GM12878 (cell line): Measurements from ENCODE around the gene THSD4. TPM values are rescaled to one million over a fixed set of nuclear protein-coding genes. Genes with fewer than 3 reads are reported as not detected.

Experiments used
- HCFC1 ChIP-seq: fragments of 150-350 bp; IDR thresholded peaks from 2 replicates; pipeline ENCODE4 v1.6.1; 2014; ENCODE audit warnings: low read length
- NFYA ChIP-seq: IDR thresholded peaks from 2 replicates; pipeline ENCODE4 v1.6.1; 2011; ENCODE audit warnings: low read depth, mild to moderate bottlenecking, low read length, improper control_type of control experiment, borderline replicate concordance
- NR2F1 ChIP-seq: fragments of 450-650 bp; conservative IDR thresholded peaks from 2 replicates; pipeline ENCODE4 v1.6.1; 2017; ENCODE audit warnings: mild to moderate bottlenecking
- RAD21 ChIP-seq: IDR thresholded peaks from 2 replicates; pipeline ENCODE4 v1.6.1; 2011; ENCODE audit warnings: mild to moderate bottlenecking, low read depth, low read length, moderate library complexity; ENCODE audit not compliant: insufficient read depth
- SIX5 ChIP-seq: IDR thresholded peaks from 2 replicates; pipeline ENCODE4 v1.6.1; 2011; ENCODE audit warnings: mild to moderate bottlenecking, low read depth, low read length, moderate library complexity; ENCODE audit not compliant: severe bottlenecking
- SPI1 ChIP-seq: IDR thresholded peaks from 2 replicates; pipeline ENCODE4 v1.6.1; 2011; ENCODE audit warnings: low read depth, mild to moderate bottlenecking, low read length, moderate library complexity, borderline replicate concordance; ENCODE audit not compliant: insufficient read depth
- TAF1 ChIP-seq: IDR thresholded peaks from 2 replicates; pipeline ENCODE4 v1.6.1; 2011; ENCODE audit warnings: mild to moderate bottlenecking, low read depth, low read length, borderline replicate concordance
- ZZZ3 ChIP-seq: IDR thresholded peaks from 2 replicates; pipeline ENCODE4 v1.6.1; 2011; ENCODE audit warnings: low read depth; ENCODE audit not compliant: control insufficient read depth, insufficient read length
- polyA plus RNA-seq, 11 experiments: library from polyadenylated mRNA; depleted of rRNA in 4 of 11; unstranded in 6 of 11; stranded (reverse) in 5 of 11; fragments of >200 nt; fragmentation: Nextera tagmentation in 4 of 11; fragmentation: Illumina TruSeq in 1 of 11; extraction: Ambion mirVana in 4 of 11; extraction: Trizol in 1 of 11; gene quantifications; 1 replicate in 1 of 11; 2 replicates in 10 of 11; pipeline versions ENCODE4 v1.2.1 to v1.2.3, GENCODE V29; 2011 to 2016; ENCODE audit warnings: inconsistent platforms in 2 of 11, missing spikeins in 2 of 11, low read depth in 1 of 11
- total RNA-seq, 4 experiments: library from RNA; depleted of rRNA in 3 of 4; stranded (reverse); fragments of >200 nt in 3 of 4; fragmentation: Illumina TruSeq in 1 of 4; extraction: Trizol in 1 of 4; gene quantifications; 2 replicates each; pipeline versions ENCODE4 v1.2.1 to v1.2.3, GENCODE V29; 2013 to 2021
- TF ChIP-seq, protein P1 (sequence below): fragments of 150-350 bp; IDR thresholded peaks from 2 replicates; pipeline ENCODE4 v1.6.1; 2016; ENCODE audit warnings: low read depth, low read length
- TF ChIP-seq, protein P2 (sequence below), 3 experiments: IDR thresholded peaks in 2 of 3; conservative IDR thresholded peaks in 1 of 3; 2 replicates each; pipeline ENCODE4 v1.5.1; 2011; ENCODE audit warnings: low read depth in 3 of 3, low read length in 3 of 3, mild to moderate bottlenecking in 3 of 3, control low read depth in 2 of 3, moderate library complexity in 2 of 3, inconsistent platforms in 1 of 3, mixed read lengths in 1 of 3; ENCODE audit not compliant: control insufficient read depth in 2 of 3, insufficient read depth in 1 of 3; ENCODE audit errors: extremely low read depth in 1 of 3
- TF ChIP-seq, protein P3 (sequence below): fragments of 450-650 bp; IDR thresholded peaks from 2 replicates; pipeline ENCODE4 v1.6.1; 2017; ENCODE audit warnings: low read depth, mild to moderate bottlenecking, moderate library complexity
- TF ChIP-seq, protein P4 (sequence below): IDR thresholded peaks from 2 replicates; pipeline ENCODE4 v1.6.1; 2011; ENCODE audit warnings: borderline replicate concordance, low read depth, mild to moderate bottlenecking, moderate library complexity, mixed read lengths, low read length; ENCODE audit not compliant: insufficient read depth; ENCODE audit errors: extremely low read length

Gene THSD4
- total and polyA plus RNA-seq, 10 of the 15 experiments (the other 5 are each of a cell fraction or from before 2014, with no cell fraction given), result 0.04 to 0.13 (median 0.05) TPM; not detected in 7

DNA sequence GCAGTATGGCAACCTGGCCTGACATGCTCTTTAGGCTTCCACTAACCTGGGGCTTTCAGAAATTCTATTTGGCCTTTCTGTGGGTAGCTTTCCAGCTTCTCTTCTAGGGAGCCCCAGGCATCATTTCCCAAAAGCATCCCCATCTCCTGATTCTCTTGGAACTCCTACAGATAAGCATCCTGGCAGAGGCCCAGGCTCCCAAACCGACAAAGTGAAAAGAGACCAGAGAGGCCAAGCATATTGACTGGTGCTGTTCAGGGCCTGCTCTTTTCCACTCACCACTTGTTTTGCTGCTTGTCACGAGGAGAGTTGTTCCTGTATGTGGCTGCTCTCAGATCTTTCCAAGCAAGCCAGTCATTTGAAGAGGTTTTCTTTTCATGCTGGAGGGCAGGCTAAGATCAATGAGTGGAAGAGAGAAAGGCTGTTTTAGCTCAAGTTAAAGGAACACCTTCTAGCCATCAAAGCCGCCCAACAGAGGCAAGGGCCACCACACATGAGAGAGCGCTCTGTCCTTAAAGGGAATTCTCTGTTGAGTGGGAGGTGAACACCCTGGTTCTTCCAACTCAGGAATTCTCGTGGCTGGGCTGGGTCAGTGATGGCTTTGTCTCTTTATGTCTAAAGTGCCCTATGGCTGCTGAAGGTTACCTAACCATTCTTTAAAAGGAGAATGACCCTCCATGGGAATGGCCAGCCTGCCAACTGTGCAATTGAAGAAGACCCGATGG lies 664.0 kb downstream of the THSD4 start (continued):
- TF ChIP-seq, protein P1, sequence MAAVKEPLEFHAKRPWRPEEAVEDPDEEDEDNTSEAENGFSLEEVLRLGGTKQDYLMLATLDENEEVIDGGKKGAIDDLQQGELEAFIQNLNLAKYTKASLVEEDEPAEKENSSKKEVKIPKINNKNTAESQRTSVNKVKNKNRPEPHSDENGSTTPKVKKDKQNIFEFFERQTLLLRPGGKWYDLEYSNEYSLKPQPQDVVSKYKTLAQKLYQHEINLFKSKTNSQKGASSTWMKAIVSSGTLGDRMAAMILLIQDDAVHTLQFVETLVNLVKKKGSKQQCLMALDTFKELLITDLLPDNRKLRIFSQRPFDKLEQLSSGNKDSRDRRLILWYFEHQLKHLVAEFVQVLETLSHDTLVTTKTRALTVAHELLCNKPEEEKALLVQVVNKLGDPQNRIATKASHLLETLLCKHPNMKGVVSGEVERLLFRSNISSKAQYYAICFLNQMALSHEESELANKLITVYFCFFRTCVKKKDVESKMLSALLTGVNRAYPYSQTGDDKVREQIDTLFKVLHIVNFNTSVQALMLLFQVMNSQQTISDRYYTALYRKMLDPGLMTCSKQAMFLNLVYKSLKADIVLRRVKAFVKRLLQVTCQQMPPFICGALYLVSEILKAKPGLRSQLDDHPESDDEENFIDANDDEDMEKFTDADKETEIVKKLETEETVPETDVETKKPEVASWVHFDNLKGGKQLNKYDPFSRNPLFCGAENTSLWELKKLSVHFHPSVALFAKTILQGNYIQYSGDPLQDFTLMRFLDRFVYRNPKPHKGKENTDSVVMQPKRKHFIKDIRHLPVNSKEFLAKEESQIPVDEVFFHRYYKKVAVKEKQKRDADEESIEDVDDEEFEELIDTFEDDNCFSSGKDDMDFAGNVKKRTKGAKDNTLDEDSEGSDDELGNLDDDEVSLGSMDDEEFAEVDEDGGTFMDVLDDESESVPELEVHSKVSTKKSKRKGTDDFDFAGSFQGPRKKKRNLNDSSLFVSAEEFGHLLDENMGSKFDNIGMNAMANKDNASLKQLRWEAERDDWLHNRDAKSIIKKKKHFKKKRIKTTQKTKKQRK, result no peak
- TF ChIP-seq TAF1, result no peak
- TF ChIP-seq ZZZ3, result no peak
- TF ChIP-seq NFYA, result no peak
- TF ChIP-seq SPI1, result no peak
- TF ChIP-seq, protein P2, sequence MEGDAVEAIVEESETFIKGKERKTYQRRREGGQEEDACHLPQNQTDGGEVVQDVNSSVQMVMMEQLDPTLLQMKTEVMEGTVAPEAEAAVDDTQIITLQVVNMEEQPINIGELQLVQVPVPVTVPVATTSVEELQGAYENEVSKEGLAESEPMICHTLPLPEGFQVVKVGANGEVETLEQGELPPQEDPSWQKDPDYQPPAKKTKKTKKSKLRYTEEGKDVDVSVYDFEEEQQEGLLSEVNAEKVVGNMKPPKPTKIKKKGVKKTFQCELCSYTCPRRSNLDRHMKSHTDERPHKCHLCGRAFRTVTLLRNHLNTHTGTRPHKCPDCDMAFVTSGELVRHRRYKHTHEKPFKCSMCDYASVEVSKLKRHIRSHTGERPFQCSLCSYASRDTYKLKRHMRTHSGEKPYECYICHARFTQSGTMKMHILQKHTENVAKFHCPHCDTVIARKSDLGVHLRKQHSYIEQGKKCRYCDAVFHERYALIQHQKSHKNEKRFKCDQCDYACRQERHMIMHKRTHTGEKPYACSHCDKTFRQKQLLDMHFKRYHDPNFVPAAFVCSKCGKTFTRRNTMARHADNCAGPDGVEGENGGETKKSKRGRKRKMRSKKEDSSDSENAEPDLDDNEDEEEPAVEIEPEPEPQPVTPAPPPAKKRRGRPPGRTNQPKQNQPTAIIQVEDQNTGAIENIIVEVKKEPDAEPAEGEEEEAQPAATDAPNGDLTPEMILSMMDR (IDR thresholded peaks at IDR 0.05 in 2 of 3, conservative IDR thresholded peaks at IDR 0.05 in 1 of 3; ENCODE audit: control insufficient read depth in 2 of 3, extremely low read depth in 1 of 3, insufficient read depth in 1 of 3, low read depth in 3 of 3, low read length in 3 of 3), result no peak
- no peak for TF ChIP-seq NR2F1
- TF ChIP-seq RAD21, result no peak
- TF ChIP-seq, protein P3, sequence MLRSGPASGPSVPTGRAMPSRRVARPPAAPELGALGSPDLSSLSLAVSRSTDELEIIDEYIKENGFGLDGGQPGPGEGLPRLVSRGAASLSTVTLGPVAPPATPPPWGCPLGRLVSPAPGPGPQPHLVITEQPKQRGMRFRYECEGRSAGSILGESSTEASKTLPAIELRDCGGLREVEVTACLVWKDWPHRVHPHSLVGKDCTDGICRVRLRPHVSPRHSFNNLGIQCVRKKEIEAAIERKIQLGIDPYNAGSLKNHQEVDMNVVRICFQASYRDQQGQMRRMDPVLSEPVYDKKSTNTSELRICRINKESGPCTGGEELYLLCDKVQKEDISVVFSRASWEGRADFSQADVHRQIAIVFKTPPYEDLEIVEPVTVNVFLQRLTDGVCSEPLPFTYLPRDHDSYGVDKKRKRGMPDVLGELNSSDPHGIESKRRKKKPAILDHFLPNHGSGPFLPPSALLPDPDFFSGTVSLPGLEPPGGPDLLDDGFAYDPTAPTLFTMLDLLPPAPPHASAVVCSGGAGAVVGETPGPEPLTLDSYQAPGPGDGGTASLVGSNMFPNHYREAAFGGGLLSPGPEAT, result no peak
- TF ChIP-seq, protein P4, sequence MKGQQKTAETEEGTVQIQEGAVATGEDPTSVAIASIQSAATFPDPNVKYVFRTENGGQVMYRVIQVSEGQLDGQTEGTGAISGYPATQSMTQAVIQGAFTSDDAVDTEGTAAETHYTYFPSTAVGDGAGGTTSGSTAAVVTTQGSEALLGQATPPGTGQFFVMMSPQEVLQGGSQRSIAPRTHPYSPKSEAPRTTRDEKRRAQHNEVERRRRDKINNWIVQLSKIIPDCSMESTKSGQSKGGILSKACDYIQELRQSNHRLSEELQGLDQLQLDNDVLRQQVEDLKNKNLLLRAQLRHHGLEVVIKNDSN, result no peak
- TF ChIP-seq HCFC1, result no peak
- TF ChIP-seq SIX5, result no peak
